MM.1S (cell line): Measurements from ENCODE around the gene OR7C1.

Experiments used
- DNase-seq: peaks from one replicate; pipeline ENCODE4 v3.0.0-alpha.2; 2015
- H2AFZ ChIP-seq: fragments of 300-600 bp; sonication (generic); 2 replicates; pipeline ENCODE4 v1.6.0; 2016; ENCODE audit warnings: antibody characterized with exemption, low read length
- H3F3A ChIP-seq: fragments of 300-600 bp; sonication (generic); 2 replicates; pipeline ENCODE4 v1.6.1; 2016; ENCODE audit warnings: mild to moderate bottlenecking, antibody characterized with exemption, low read length, moderate library complexity, mixed read lengths; ENCODE audit not compliant: insufficient read depth
- H3K27ac ChIP-seq: fragments of 300-600 bp; sonication (generic); 2 replicates; pipeline ENCODE4 v1.5.1; 2016; ENCODE audit warnings: mild to moderate bottlenecking, low read length
- H3K27me3 ChIP-seq: fragments of 300-600 bp; sonication (generic); replicated peaks from 2 replicates; pipeline ENCODE4 v1.6.0; 2016; ENCODE audit warnings: low read length; ENCODE audit not compliant: insufficient read depth
- H3K36me3 ChIP-seq: fragments of 300-600 bp; sonication (generic); replicated peaks from 2 replicates; pipeline ENCODE4 v1.6.1; 2016; ENCODE audit warnings: mild to moderate bottlenecking, low read length, mixed read lengths; ENCODE audit not compliant: insufficient read depth
- H3K4me1 ChIP-seq: fragments of 300-600 bp; sonication (generic); 2 replicates; pipeline ENCODE4 v1.6.1; 2016; ENCODE audit warnings: low read length, mixed read lengths
- H3K4me2 ChIP-seq: fragments of 300-600 bp; sonication (generic); 2 replicates; pipeline ENCODE4 v1.6.0; 2016; ENCODE audit warnings: low read depth, low read length
- H3K4me3 ChIP-seq: fragments of 300-600 bp; sonication (generic); 2 replicates; pipeline ENCODE4 v1.5.1; 2016; ENCODE audit warnings: low read length, mixed read lengths
- H3K79me2 ChIP-seq: fragments of 300-600 bp; sonication (generic); 2 replicates; pipeline ENCODE4 v1.6.1; 2016; ENCODE audit warnings: mixed run types, low read length, mixed read lengths
- H3K9ac ChIP-seq: fragments of 300-600 bp; sonication (generic); 2 replicates; pipeline ENCODE4 v1.6.1; 2016; ENCODE audit warnings: low read length, mixed read lengths
- H3K9me2 ChIP-seq: fragments of 300-600 bp; sonication (generic); replicated peaks from 2 replicates; pipeline ENCODE4 v1.6.1; 2016; ENCODE audit warnings: mild to moderate bottlenecking, low read length, mixed read lengths; ENCODE audit not compliant: insufficient read depth
- H3K9me3 ChIP-seq: fragments of 300-600 bp; sonication (generic); replicated peaks from 2 replicates; pipeline ENCODE4 v1.6.1; 2016; ENCODE audit warnings: mild to moderate bottlenecking, low read length, mixed read lengths; ENCODE audit not compliant: insufficient read depth
- H4K20me1 ChIP-seq: fragments of 300-600 bp; sonication (generic); 2 replicates; pipeline ENCODE4 v1.6.1; 2016; ENCODE audit warnings: mild to moderate bottlenecking, low read length, moderate library complexity, mixed read lengths; ENCODE audit not compliant: insufficient read depth
- EZH2 ChIP-seq: fragments of 300-600 bp; sonication (generic); optimal IDR thresholded peaks from 2 replicates; pipeline ENCODE3; 2017; ENCODE audit warnings: low read depth, mild to moderate bottlenecking, antibody characterized with exemption, low read length, mixed read lengths
- EZH2phosphoT487 ChIP-seq: fragments of 300-600 bp; sonication (generic); IDR thresholded peaks from 2 replicates; pipeline ENCODE4 v1.6.1; 2018; ENCODE audit warnings: antibody characterized with exemption, low read length
- TF ChIP-seq, protein P1 (sequence below): fragments of 300-600 bp; sonication (generic); IDR thresholded peaks from 2 replicates; pipeline ENCODE4 v1.5.1; 2016; ENCODE audit warnings: antibody characterized with exemption, low read length, mixed read lengths

Gene OR7C1

DNA sequence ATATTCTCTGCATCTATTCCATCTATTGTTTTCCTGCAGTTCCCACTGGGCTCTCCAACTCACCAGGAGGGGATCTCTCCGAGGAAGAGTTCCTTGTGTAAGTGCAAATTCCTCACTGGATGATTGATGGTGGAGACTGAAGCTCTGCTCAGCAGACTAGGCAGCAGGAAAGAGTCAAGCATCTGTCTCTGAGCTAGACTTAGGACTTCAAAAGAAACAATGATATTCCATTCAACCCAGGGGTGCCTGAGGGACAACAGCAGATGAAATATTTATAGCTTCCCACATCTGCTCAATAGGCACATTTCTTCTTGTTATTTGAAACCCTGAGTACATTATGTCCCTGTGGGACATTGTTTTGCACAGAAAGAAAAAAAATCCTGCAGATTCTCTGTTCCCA, at the start of gene OR7C1, which contains the start of gene OR7A5:
Gene OR7C1, minus strand, starts transcription at position 175 of the 400 bp plus-strand sequence. CDS start 35,049 bp downstream, outside the sequence.
Gene OR7A5, minus strand, starts transcription at position 175 of the 400 bp plus-strand sequence. CDS start 6,944 bp downstream, outside the sequence.
- Histone ChIP-seq H3K79me2 (no peaks in the 10 kb centered on the region), H3K4me1 (no peaks in the 10 kb centered on the region), H3K9me3 (no peaks in the 10 kb centered on the region), H3K9me2 (no peaks in the 10 kb centered on the region), H3F3A (no peaks in the 10 kb centered on the region), H3K27me3 (peaks cover 83% of the 10 kb centered on the region), H2AFZ (no peak within 1 kb of the TSS), H3K27ac (no peak within 1 kb of the TSS), H4K20me1 (no peaks in the 10 kb centered on the region), H3K4me3 (no peak within 1 kb of the TSS), H3K9ac (no peak within 1 kb of the TSS), H3K4me2 (no peak within 1 kb of the TSS), H3K36me3 (no peaks in the 10 kb centered on the region)
- DNase-seq = no peak
- TF ChIP-seq EZH2phosphoT487 (no peak), EZH2 (no peak)
- TF ChIP-seq, protein P1, sequence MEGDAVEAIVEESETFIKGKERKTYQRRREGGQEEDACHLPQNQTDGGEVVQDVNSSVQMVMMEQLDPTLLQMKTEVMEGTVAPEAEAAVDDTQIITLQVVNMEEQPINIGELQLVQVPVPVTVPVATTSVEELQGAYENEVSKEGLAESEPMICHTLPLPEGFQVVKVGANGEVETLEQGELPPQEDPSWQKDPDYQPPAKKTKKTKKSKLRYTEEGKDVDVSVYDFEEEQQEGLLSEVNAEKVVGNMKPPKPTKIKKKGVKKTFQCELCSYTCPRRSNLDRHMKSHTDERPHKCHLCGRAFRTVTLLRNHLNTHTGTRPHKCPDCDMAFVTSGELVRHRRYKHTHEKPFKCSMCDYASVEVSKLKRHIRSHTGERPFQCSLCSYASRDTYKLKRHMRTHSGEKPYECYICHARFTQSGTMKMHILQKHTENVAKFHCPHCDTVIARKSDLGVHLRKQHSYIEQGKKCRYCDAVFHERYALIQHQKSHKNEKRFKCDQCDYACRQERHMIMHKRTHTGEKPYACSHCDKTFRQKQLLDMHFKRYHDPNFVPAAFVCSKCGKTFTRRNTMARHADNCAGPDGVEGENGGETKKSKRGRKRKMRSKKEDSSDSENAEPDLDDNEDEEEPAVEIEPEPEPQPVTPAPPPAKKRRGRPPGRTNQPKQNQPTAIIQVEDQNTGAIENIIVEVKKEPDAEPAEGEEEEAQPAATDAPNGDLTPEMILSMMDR = no peak

DNA sequence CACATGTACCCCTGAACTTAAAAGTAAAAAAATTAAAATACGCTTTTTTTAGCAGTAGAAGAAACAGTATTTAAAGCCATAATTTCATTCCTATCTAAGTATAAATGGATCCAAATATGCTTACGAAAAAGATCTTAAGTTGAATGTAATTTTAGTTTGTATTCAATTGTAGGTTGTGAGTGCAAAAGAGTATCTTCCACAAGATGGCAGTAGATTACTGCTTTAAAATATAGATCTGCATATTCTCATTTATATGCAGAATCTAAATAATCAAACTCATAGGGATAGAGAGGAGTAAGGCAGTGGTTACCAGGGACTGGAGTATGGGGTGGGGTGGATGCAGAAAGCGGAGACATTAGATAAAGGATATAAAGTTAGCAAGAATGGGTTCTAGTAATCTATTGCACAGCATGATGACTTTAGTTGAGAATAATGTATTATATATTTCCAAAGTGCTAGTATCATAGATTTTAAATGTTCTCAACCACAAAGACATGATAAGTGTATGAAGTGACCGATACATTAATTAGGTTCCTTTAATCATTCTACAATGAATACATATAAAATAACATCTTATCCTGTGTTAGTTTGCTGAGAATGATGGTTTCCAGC, 36.7 kb upstream of the OR7C1 start:
- Histone ChIP-seq H3K36me3 (no peaks in the 10 kb centered on the region), H3K27ac (no peak overlapping the region), H3K9ac (no peak overlapping the region), H4K20me1 (no peaks in the 10 kb centered on the region), H3K4me3 (no peak overlapping the region), H3K9me3 (no peaks in the 10 kb centered on the region), H3K27me3 (peaks cover 87% of the 10 kb centered on the region), H3K79me2 (no peaks in the 10 kb centered on the region), H3K9me2 (no peaks in the 10 kb centered on the region), H3K4me2 (no peak overlapping the region), H2AFZ (no peak overlapping the region), H3F3A (no peaks in the 10 kb centered on the region), H3K4me1 (no peaks in the 10 kb centered on the region)
- DNase-seq = peak; percentile 16
- TF ChIP-seq EZH2 (no peak), EZH2phosphoT487 (no peak)
- TF ChIP-seq, protein P1 = peak; percentile 55

- Histone ChIP-seq H3K27ac (no peak overlapping the region), H3F3A (no peaks in the 10 kb centered on the region), H3K4me3 (no peak overlapping the region), H3K9me3 (no peaks in the 10 kb centered on the region), H3K27me3 (peaks cover 90% of the 10 kb centered on the region), H2AFZ (no peak overlapping the region), H3K9me2 (no peaks in the 10 kb centered on the region), H3K36me3 (no peaks in the 10 kb centered on the region), H4K20me1 (no peaks in the 10 kb centered on the region), H3K9ac (no peak overlapping the region), H3K4me2 (no peak overlapping the region), H3K4me1 (no peaks in the 10 kb centered on the region), H3K79me2 (no peaks in the 10 kb centered on the region)
- TF ChIP-seq EZH2 = no peak
- no peak for TF ChIP-seq EZH2phosphoT487
- TF ChIP-seq, protein P1 = no peak
- DNase-seq = no peak
Observed at GRCh38 chr19:14868497-14868896, 33.5 kb upstream of the OR7C1 start.
